SK-N-SH treated with all-trans-retinoic acid at 6 μM for 48 hours (cell line): ENCODE measurements around the gene CDK14.

ENCODE experiments used
- ATAC-seq: fragments of 200-7000 bp; cut with Tn5 transposase; 3 replicates; pipeline ENCODE4 v1.9.1; 2020; ENCODE audit warnings: mild to moderate bottlenecking, moderate library complexity
- BACH2 ChIP-seq: fragments of 250-450 bp; sonication (Bioruptor Pico); IDR thresholded peaks from 2 replicates; pipeline ENCODE4 v1.9.0; 2021; ENCODE audit warnings: mild to moderate bottlenecking, borderline replicate concordance
- CREB5 ChIP-seq: fragments of 250-450 bp; sonication (Bioruptor Pico); IDR thresholded peaks from 2 replicates; pipeline ENCODE4 v1.5.1; 2020; ENCODE audit warnings: low read depth, mild to moderate bottlenecking, moderate library complexity
- CSDC2 ChIP-seq: fragments of 250-450 bp; sonication (Bioruptor Pico); IDR thresholded peaks from 2 replicates; pipeline ENCODE4 v1.5.0; 2020; ENCODE audit warnings: mild to moderate bottlenecking, moderate library complexity
- ESRRG ChIP-seq: fragments of 250-450 bp; sonication (Bioruptor Pico); IDR thresholded peaks from 2 replicates; pipeline ENCODE4 v1.6.1; 2021; ENCODE audit warnings: mild to moderate bottlenecking
- GLIS3 ChIP-seq: fragments of 250-450 bp; sonication (Bioruptor Pico); IDR thresholded peaks from 2 replicates; pipeline ENCODE4 v1.5.0; 2020; ENCODE audit warnings: mild to moderate bottlenecking, moderate library complexity
- ISL1 ChIP-seq: fragments of 250-450 bp; sonication (Bioruptor Pico); IDR thresholded peaks from 2 replicates; pipeline ENCODE4 v2.1.2; 2022; ENCODE audit warnings: mild to moderate bottlenecking, moderate library complexity
- OSR1 ChIP-seq: fragments of 250-450 bp; sonication (Bioruptor Pico); IDR thresholded peaks from 2 replicates; pipeline ENCODE4 v1.8.0; 2022; ENCODE audit warnings: moderate library complexity, mild to moderate bottlenecking, inconsistent platforms
- PPARA ChIP-seq: fragments of 250-450 bp; sonication (Bioruptor Pico); IDR thresholded peaks from 2 replicates; pipeline ENCODE4 v1.5.0; 2020; ENCODE audit warnings: mild to moderate bottlenecking, borderline replicate concordance
- RARB ChIP-seq: fragments of 250-450 bp; sonication (Bioruptor Pico); IDR thresholded peaks from 2 replicates; pipeline ENCODE4 v1.8.0; 2021; ENCODE audit warnings: mild to moderate bottlenecking, moderate library complexity
- SNAI2 ChIP-seq: fragments of 250-450 bp; sonication (Bioruptor Pico); IDR thresholded peaks from 2 replicates; pipeline ENCODE4 v1.5.0; 2020; ENCODE audit warnings: mild to moderate bottlenecking, moderate library complexity
- TOX ChIP-seq: fragments of 250-450 bp; sonication (Bioruptor Pico); IDR thresholded peaks from 2 replicates; pipeline ENCODE4 v1.8.0; 2021; ENCODE audit warnings: mild to moderate bottlenecking, moderate library complexity, borderline replicate concordance
- TSHZ2 ChIP-seq: fragments of 250-450 bp; sonication (Bioruptor Pico); IDR thresholded peaks from 2 replicates; pipeline ENCODE4 v1.5.0; 2020; ENCODE audit warnings: mild to moderate bottlenecking, moderate library complexity
- ZC3H10 ChIP-seq: fragments of 250-450 bp; sonication (Bioruptor Pico); IDR thresholded peaks from 2 replicates; pipeline ENCODE4 v1.5.1; 2021; ENCODE audit warnings: mild to moderate bottlenecking, moderate library complexity
- ZFP30 ChIP-seq: fragments of 450-650 bp; formaldehyde crosslinking; IDR thresholded peaks from 2 replicates; pipeline ENCODE4 v1.5.0; 2022; ENCODE audit warnings: mild to moderate bottlenecking, moderate library complexity
- ZNF565 ChIP-seq: fragments of 450-650 bp; formaldehyde crosslinking; conservative IDR thresholded peaks from 2 replicates; pipeline ENCODE4 v1.5.0; 2020; ENCODE audit warnings: low read depth, mild to moderate bottlenecking, moderate library complexity
- ZNF70 ChIP-seq: fragments of 450-650 bp; formaldehyde crosslinking; IDR thresholded peaks from 2 replicates; pipeline ENCODE4 v1.5.0; 2020; ENCODE audit warnings: mild to moderate bottlenecking, moderate library complexity
- ZNF8 ChIP-seq: fragments of 450-650 bp; formaldehyde crosslinking; IDR thresholded peaks from 2 replicates; pipeline ENCODE4 v1.5.0; 2020; ENCODE audit warnings: mild to moderate bottlenecking, moderate library complexity
- TF ChIP-seq, protein P1 (sequence below): fragments of 250-450 bp; sonication (Bioruptor Pico); IDR thresholded peaks from 2 replicates; pipeline ENCODE4 v1.5.1; 2021; ENCODE audit warnings: mild to moderate bottlenecking, moderate library complexity

The CDK14 gene

DNA sequence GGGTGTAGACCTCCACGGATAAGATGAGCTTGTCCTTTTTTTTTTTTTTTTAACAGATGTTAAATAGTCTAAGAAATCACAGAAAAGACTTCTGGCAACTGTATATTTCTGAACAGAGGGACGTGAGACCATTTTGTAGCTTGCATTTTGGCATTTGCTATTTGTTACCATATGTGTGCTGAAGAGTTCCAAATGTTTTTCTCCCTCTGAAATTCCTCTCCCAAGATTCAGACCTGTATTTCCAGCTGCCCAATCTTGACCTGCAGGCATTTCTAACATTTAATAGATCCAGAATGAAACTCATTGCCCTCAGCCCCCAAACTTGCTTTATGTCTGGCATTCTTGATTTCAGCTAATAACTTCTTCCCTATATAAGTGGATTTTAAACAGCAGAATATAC, 445.0 kb downstream of the CDK14 start:
- no peak for ATAC-seq
- TF ChIP-seq ZNF70, result no peak
- TF ChIP-seq ZNF565 (CRISPR knock-in tag), result no peak
- no peak for TF ChIP-seq OSR1 (CRISPR knock-in tag)
- no peak for TF ChIP-seq TSHZ2
- no peak for TF ChIP-seq ESRRG (CRISPR knock-in tag)
- TF ChIP-seq ZNF8 (CRISPR knock-in tag), result no peak
- TF ChIP-seq GLIS3 (CRISPR knock-in tag), result no peak
- TF ChIP-seq, protein P1, sequence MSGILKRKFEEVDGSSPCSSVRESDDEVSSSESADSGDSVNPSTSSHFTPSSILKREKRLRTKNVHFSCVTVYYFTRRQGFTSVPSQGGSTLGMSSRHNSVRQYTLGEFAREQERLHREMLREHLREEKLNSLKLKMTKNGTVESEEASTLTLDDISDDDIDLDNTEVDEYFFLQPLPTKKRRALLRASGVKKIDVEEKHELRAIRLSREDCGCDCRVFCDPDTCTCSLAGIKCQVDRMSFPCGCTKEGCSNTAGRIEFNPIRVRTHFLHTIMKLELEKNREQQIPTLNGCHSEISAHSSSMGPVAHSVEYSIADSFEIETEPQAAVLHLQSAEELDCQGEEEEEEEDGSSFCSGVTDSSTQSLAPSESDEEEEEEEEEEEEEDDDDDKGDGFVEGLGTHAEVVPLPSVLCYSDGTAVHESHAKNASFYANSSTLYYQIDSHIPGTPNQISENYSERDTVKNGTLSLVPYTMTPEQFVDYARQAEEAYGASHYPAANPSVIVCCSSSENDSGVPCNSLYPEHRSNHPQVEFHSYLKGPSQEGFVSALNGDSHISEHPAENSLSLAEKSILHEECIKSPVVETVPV (CRISPR knock-in tag), result no peak
- TF ChIP-seq TOX, result no peak
- TF ChIP-seq ZFP30 (CRISPR knock-in tag), result no peak
- TF ChIP-seq SNAI2 (CRISPR knock-in tag), result no peak

DNA sequence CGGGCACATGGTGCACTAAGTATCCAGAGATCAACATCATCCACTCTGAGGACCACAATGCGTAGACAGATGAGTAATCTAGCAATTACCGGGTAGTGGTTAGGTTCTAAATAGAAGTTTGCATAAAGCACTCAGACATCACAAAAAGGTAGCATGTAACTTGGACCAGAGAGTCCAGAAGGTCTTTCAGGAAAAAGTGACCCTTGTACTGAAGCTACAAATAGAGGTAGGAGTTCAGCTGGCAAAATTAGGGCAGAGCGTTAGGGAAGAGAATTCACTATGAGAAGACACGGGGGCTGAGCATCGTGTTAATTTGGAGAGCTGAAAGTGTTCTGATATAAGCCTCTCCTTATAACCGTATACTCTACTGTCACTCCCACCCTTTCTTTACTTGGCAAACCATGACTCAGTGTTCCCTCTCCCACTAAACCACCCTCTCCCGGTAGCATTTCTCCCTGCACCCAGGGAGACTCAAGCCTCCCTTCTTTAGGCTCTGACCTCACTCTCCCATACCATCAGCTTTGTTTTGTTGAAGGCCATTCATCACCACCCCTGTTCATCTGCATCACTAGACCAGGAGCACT, 445.9 kb downstream of the CDK14 start:
- TF ChIP-seq GLIS3 (CRISPR knock-in tag), result no peak
- TF ChIP-seq ZNF565 (CRISPR knock-in tag), result no peak
- TF ChIP-seq ZNF70, result no peak
- no peak for ATAC-seq

- no peak for TF ChIP-seq ZC3H10 (CRISPR knock-in tag)
- TF ChIP-seq BACH2 (CRISPR knock-in tag), result no peak
- no peak for TF ChIP-seq ESRRG (CRISPR knock-in tag)
- no peak for TF ChIP-seq ISL1
- TF ChIP-seq ZNF565 (CRISPR knock-in tag), result no peak
- TF ChIP-seq, protein P1 (CRISPR knock-in tag), result no peak
- TF ChIP-seq CSDC2 (CRISPR knock-in tag), result no peak
- ATAC-seq, result no peak
Observed at GRCh38 chr7:91043186-91043585, 447.1 kb downstream of the CDK14 start.

- TF ChIP-seq ZNF8 (CRISPR knock-in tag), result no peak
- TF ChIP-seq PPARA (CRISPR knock-in tag), result no peak
- no peak for TF ChIP-seq CSDC2 (CRISPR knock-in tag)
- TF ChIP-seq CREB5 (CRISPR knock-in tag), result no peak
- TF ChIP-seq ZFP30 (CRISPR knock-in tag), result no peak
- no peak for TF ChIP-seq BACH2 (CRISPR knock-in tag)
- TF ChIP-seq SNAI2 (CRISPR knock-in tag), result no peak
- TF ChIP-seq, protein P1 (CRISPR knock-in tag), result no peak
- TF ChIP-seq TOX, result no peak
- TF ChIP-seq TSHZ2, result no peak
- TF ChIP-seq ZNF70, result no peak
- no peak for TF ChIP-seq RARB (CRISPR knock-in tag)
- ATAC-seq, result no peak
Observed at GRCh38 chr7:91043924-91044645, 448.0 kb downstream of the CDK14 start.
